Erythroblast (primary cell): Measurements from ENCODE around the gene TPST1.

Experiments used
- GATA1 ChIP-seq: IDR thresholded peaks from 2 replicates; pipeline ENCODE4 v1.6.1; 2011; ENCODE audit warnings: low read depth, mild to moderate bottlenecking, control low read depth, low read length, moderate library complexity
- POLR2A ChIP-seq: IDR thresholded peaks from 2 replicates; pipeline ENCODE4 v1.6.1; 2011; ENCODE audit warnings: mild to moderate bottlenecking, low read length

- no peak for TF ChIP-seq POLR2A
- TF ChIP-seq GATA1, result no peak
Measured at GRCh38 chr7:66207540-66207939, 2.4 kb downstream of the TPST1 start.
